GM12875 (cell line): ENCODE data around the gene ARHGAP12.

ENCODE experiments used
- H3K4me3 ChIP-seq: one replicate; pipeline ENCODE4 v1.5.1; 2011; ENCODE audit warnings: low read depth, low read length, control low read depth
- CTCF ChIP-seq: IDR thresholded peaks from 2 replicates; pipeline ENCODE4 v1.5.1; 2011; ENCODE audit warnings: low read depth, mild to moderate bottlenecking, control low read depth, inconsistent platforms, low read length, moderate library complexity, borderline replicate concordance; ENCODE audit not compliant: insufficient read depth

The ARHGAP12 gene

GRCh38 chr10:31924833-31925232, 3.8 kb downstream of the ARHGAP12 start:
- no peak for TF ChIP-seq CTCF
- no peak overlapping the region for H3K4me3 ChIP-seq

GRCh38 chr10:31923389-31923788, 5.2 kb downstream of the ARHGAP12 start:
- H3K4me3 ChIP-seq: no peak overlapping the region
- no peak for TF ChIP-seq CTCF

DNA sequence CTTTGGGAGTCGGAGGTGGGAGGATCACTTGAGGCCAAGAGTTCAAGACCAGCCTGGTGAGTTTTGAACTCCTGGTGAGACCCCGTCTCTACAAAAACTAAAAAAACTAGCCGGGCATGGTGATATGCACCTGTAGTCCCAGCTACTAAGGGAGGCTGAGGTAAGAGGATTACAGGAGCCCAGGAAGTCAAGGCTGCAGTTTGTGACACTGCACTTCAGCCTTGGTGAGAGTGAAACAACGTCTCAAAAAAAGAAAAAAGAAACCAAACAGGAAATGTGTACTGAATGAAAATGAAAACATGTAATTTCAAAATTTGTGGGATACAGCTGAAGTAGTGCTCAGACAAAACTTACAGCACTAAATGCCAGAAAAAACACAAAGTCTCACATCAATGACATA, 7.6 kb downstream of the ARHGAP12 start:
- TF ChIP-seq CTCF: no peak

GRCh38 chr10:31920538-31920937, 8.1 kb downstream of the ARHGAP12 start:
- H3K4me3 ChIP-seq: no peak overlapping the region
- no peak for TF ChIP-seq CTCF

More for the DNA sequence above, 7.6 kb downstream of the ARHGAP12 start:
- no peak overlapping the region for H3K4me3 ChIP-seq

GRCh38 chr10:31918671-31919409, 9.8 kb downstream of the ARHGAP12 start:
- no peak for TF ChIP-seq CTCF
- H3K4me3 ChIP-seq: no peak overlapping the region

- H3K4me3 ChIP-seq: no peak overlapping the region
- TF ChIP-seq CTCF: no peak
Observed at GRCh38 chr10:31914370-31914769, 14.3 kb downstream of the ARHGAP12 start.
